Epithelial cell of proximal tubule (primary cell): ENCODE results near the gene SELENOH. TPM values are rescaled to one million over a fixed set of nuclear protein-coding genes. Genes with fewer than 3 reads are reported as not detected.

ENCODE experiments used
- DNase-seq: peaks from one replicate; pipeline ENCODE4 v3.0.0-alpha.2; 2011; ENCODE audit warnings: low read depth
- H3K4me3 ChIP-seq: 2 replicates; pipeline ENCODE4 v1.5.1; 2011; ENCODE audit warnings: low read depth, mild to moderate bottlenecking, low read length
- total RNA-seq: library from RNA; depleted of rRNA; stranded (reverse); fragments of >200 nt; gene quantifications from 2 replicates; pipeline ENCODE4 v1.2.3, GENCODE V29; 2015
- TF ChIP-seq, protein P1 (sequence below): conservative IDR thresholded peaks from 2 replicates; pipeline ENCODE4 v1.5.1; 2012; ENCODE audit warnings: low read depth, mild to moderate bottlenecking, low read length

The SELENOH gene
- total RNA-seq, 1 donor from 2014 or later = 279 TPM

DNA sequence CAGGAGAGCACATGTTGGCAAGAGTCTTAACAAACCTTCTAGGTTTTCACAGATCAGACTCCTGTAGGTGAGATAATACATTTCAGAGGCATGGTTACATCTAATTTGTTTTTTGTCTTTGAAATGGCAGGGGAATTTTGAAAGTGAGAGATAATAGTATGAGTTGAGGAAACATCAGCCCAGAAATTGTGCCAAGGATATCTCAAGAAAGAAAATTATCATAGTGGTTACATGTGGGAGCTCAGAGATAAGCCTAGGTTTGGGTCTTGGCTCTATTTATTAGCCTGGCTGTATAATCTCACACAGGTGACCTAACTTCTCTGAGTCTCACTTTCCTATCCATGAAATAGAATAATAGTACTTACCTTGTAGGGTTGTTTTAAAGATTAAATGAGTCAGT lies 9.9 kb downstream of the SELENOH start:
- no peak overlapping the region for H3K4me3 ChIP-seq
- TF ChIP-seq, protein P1, sequence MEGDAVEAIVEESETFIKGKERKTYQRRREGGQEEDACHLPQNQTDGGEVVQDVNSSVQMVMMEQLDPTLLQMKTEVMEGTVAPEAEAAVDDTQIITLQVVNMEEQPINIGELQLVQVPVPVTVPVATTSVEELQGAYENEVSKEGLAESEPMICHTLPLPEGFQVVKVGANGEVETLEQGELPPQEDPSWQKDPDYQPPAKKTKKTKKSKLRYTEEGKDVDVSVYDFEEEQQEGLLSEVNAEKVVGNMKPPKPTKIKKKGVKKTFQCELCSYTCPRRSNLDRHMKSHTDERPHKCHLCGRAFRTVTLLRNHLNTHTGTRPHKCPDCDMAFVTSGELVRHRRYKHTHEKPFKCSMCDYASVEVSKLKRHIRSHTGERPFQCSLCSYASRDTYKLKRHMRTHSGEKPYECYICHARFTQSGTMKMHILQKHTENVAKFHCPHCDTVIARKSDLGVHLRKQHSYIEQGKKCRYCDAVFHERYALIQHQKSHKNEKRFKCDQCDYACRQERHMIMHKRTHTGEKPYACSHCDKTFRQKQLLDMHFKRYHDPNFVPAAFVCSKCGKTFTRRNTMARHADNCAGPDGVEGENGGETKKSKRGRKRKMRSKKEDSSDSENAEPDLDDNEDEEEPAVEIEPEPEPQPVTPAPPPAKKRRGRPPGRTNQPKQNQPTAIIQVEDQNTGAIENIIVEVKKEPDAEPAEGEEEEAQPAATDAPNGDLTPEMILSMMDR = no peak
- no peak for DNase-seq

DNA sequence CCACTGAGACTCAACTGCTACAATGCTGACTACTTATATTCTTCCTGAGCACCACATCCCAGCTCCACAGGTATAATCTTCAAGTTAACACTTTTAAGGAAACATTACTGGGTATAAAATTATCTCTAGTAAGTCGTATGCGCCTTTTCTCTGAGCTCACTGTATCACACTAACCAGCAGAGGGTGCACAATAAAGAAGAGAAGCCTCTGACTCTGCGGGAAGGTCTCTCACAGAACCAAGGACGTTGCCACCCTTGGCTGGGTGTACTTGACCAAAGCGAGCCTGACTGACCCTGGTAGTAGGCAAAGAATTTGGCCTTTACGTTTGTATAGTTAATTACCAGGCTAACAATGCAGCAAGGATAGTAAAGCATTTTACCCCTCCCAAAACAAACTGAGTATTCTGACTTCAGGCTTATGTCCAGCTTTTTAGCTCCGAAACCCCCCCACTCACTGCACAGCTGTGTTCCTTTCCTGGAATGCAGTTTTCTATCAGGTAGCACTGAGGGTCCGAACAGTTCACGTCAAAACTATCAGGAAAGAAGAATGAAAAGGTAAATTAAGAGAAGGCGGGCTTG lies 10.5 kb downstream of the SELENOH start, which contains the start of gene BTBD18:
Gene BTBD18, minus strand, starts transcription at position 144 of the 578 bp plus-strand sequence. CDS start 631 bp downstream, outside the sequence.
- peak; percentile 25 for DNase-seq
- no peak within 1 kb of the TSS for H3K4me3 ChIP-seq
- TF ChIP-seq, protein P1 = peak; percentile 73

- DNase-seq = no peak
- TF ChIP-seq, protein P1 = no peak
- no peak overlapping the region for H3K4me3 ChIP-seq
These were observed 11.7 kb downstream of the SELENOH start for GRCh38 chr11:57752954-57753353.

- H3K4me3 ChIP-seq = no peak overlapping the region
- DNase-seq = no peak
- TF ChIP-seq, protein P1 = no peak
These were observed 16.9 kb downstream of the SELENOH start for GRCh38 chr11:57758174-57758573.

DNA sequence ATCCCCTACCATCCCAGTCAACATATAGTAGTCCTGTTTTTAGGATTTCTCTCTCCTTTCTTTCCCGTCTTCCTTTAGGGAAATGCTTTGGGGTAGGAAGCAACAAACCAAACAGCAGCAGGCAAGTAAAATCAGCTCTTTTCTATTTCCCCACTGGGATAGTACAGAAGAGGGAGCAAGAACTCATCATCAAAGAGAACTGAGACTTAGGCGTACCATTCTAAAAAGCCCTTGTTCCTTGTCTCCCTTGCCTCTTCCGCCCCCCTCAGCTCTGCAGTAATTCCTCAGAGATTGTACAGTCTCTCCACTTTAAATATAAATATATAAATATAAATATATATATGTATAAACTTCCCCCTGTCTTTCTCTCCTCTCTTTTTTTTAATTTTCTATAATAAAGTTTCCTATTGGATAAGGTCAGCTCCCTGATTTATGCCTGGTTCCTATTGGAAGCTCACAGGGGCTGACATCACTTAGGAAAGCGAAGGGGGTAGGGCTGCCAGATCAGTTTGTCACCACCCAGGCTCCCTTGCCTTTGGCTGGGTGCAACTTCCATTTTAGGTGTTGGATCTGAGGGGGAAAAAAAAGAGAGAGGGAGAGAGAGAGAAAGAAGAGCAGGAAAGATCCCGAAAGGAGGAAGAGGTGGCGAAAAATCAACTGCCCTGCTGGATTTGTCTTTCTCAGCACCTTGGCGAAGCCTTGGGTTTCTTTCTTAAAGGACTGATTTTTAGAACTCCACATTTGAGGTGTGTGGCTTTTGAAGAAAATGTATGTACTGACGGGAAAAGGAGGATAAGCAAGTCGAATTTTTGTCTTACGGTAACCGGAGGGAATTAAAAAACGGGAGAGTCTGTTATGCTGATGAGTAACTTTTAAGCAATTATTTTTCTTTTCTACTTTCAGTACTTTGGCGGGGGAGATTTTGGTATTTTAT lies 20.3 kb downstream of the SELENOH start, which contains the start of gene CTNND1:
Gene CTNND1, plus strand, starts transcription at position 502 of the 934 bp plus-strand sequence. CDS start 29,677 bp downstream, outside the sequence.
- TF ChIP-seq, protein P1 = no peak
- peak within 1 kb of the TSS; percentile 65 for H3K4me3 ChIP-seq
- peak; percentile 93 for DNase-seq

- peak overlapping the region; percentile 65 for H3K4me3 ChIP-seq
- DNase-seq = no peak
- TF ChIP-seq, protein P1 = no peak
These were observed 21.1 kb downstream of the SELENOH start for GRCh38 chr11:57762235-57762861.
